OCI-LY1 (cell line): ENCODE results near the gene NKAP.

Experiments
- EZH2 ChIP-seq: fragments of 200-600 bp; sonication (generic), shearing (Covaris generic); IDR thresholded peaks from 2 replicates; pipeline ENCODE4 v1.8.0; 2017; ENCODE audit warnings: borderline replicate concordance, mixed run types, mild to moderate bottlenecking, antibody characterized with exemption, low read length, moderate library complexity, mixed read lengths
- TF ChIP-seq, protein P1 (sequence below): fragments of 200-600 bp; sonication (generic), shearing (Covaris generic); IDR thresholded peaks from 2 replicates; pipeline ENCODE4 v1.5.1; 2017; ENCODE audit warnings: mild to moderate bottlenecking, antibody characterized with exemption, low read length, moderate library complexity, mixed read lengths

DNA sequence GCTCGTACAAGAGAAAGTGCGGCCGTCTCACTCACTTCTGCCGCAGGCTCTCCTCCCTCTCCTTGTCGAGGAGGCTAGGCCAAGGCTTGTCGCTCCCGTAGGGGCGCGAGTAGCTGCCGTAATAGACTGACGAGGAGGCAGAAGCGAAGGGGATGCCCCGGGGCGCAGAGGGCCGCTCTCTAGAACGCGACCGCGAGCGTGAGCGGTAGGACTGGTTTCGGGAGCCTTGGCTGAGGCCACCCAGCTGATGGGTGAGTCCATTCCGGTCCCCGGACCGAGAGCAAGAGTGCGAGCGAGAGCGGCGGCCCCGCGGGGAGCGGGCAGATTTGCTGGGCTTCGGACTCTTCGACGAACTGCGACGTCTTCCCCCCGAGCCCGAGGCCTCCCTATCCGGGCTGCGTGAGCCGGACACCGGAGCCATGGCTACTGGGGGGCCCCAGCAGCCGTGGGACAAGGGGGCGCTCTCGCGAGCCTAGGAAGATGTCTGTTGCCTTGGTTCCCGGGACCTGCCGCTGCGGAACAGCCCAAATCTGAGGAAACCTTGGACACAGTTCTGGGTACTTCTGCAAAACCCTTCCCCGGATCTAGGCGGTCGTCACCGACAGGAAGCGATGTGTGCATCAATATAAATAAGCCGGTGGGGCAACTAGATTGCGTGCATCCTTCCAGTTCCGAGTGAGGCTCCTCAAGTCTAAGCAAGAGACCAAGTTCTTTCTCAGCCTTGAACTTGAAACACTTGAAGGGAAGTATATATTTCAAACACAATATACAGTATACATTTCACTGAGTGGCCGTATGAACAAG lies at the start of gene NKAP:
- TF ChIP-seq, protein P1, sequence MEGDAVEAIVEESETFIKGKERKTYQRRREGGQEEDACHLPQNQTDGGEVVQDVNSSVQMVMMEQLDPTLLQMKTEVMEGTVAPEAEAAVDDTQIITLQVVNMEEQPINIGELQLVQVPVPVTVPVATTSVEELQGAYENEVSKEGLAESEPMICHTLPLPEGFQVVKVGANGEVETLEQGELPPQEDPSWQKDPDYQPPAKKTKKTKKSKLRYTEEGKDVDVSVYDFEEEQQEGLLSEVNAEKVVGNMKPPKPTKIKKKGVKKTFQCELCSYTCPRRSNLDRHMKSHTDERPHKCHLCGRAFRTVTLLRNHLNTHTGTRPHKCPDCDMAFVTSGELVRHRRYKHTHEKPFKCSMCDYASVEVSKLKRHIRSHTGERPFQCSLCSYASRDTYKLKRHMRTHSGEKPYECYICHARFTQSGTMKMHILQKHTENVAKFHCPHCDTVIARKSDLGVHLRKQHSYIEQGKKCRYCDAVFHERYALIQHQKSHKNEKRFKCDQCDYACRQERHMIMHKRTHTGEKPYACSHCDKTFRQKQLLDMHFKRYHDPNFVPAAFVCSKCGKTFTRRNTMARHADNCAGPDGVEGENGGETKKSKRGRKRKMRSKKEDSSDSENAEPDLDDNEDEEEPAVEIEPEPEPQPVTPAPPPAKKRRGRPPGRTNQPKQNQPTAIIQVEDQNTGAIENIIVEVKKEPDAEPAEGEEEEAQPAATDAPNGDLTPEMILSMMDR: no peak
- no peak for TF ChIP-seq EZH2
